DND-41 (cell line): ENCODE measurements around the gene ZNRD2.

Experiments
- CTCF ChIP-seq: IDR thresholded peaks from 2 replicates; pipeline ENCODE4 v1.5.1; 2012; ENCODE audit warnings: borderline replicate concordance, low read length, moderate library complexity, mild to moderate bottlenecking; ENCODE audit not compliant: poor library complexity, severe bottlenecking; ENCODE audit errors: extremely low read depth
- EZH2 ChIP-seq: IDR thresholded peaks from 3 replicates; pipeline ENCODE4 v1.6.1; 2012; ENCODE audit warnings: borderline replicate concordance, low read depth, mild to moderate bottlenecking, moderate library complexity, low read length, inconsistent platforms; ENCODE audit not compliant: severe bottlenecking

- no peak for TF ChIP-seq CTCF
- no peak for TF ChIP-seq EZH2
Measured at GRCh38 chr11:65565624-65566453, 4.4 kb upstream of the ZNRD2 start.
